LNCAP (cell line): ENCODE results near the gene PDE6A.

ENCODE experiments used
- TF ChIP-seq, protein P1 (sequence below): fragments of 450-650 bp; IDR thresholded peaks from 2 replicates; pipeline ENCODE4 v1.5.1; 2017; ENCODE audit warnings: mild to moderate bottlenecking

The PDE6A gene

DNA sequence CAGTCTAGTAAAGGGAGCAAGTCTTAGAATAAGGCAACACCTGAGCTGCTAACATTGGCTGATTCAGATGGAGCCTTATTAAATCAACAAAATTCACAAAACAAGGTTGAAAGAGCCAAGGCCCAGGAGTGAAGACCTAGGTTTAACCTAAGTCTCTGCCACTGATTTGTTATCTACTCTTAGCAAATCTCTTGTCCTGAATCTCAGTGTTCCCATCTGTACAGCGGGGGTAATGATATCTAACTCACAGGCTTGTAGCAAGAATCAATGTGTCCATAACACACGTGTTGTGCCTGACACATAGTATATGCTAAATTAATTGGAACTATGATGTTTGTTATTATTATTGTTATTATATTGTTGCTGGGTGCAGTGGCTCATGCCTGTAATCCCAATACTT, 61.0 kb downstream of the PDE6A start:
- TF ChIP-seq, protein P1, sequence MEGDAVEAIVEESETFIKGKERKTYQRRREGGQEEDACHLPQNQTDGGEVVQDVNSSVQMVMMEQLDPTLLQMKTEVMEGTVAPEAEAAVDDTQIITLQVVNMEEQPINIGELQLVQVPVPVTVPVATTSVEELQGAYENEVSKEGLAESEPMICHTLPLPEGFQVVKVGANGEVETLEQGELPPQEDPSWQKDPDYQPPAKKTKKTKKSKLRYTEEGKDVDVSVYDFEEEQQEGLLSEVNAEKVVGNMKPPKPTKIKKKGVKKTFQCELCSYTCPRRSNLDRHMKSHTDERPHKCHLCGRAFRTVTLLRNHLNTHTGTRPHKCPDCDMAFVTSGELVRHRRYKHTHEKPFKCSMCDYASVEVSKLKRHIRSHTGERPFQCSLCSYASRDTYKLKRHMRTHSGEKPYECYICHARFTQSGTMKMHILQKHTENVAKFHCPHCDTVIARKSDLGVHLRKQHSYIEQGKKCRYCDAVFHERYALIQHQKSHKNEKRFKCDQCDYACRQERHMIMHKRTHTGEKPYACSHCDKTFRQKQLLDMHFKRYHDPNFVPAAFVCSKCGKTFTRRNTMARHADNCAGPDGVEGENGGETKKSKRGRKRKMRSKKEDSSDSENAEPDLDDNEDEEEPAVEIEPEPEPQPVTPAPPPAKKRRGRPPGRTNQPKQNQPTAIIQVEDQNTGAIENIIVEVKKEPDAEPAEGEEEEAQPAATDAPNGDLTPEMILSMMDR = no peak

DNA sequence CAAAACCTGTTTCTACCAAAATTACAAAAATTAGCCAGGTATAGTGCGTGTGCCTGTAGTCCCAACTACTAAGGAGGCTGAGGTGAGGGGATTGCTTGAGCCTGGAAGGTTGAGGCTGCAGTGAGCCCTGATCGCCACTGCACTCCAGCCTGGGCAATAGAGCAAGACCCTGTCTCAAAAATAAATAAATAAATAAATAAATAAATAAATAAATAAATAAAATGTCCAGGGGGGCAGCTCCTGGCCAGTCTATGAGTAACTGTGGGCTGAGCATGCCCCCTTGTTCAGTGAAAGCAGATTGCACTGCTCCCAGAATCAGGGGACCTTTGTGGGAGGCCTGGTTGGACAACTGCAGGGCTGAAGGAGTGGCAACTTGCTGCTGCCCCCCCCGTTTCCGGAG, 62.7 kb downstream of the PDE6A start:
- TF ChIP-seq, protein P1 = no peak

DNA sequence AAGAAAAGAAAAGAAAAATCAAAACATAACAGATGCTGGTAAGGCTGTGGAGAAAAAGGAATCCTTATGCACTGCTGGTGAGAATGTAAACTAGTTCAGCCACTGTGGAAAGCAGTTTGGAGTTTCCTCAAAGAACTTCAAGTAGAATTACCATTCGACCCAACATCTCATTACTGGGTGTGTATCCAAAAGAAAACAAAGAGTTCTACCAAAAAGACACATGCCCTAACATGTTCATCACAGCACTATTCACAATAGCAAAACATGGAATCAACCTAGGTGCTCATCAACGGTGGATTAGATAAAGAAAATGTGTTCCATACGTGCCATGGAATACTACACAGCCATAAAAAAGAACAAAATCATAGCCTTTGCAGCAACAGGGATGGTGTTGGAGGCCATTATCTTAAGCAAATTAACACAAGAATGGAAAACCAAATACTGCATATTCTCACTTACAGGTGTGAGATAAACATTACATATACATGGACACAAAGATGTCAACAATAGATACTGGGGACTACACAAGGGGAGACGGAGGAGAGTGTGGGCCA, 63.4 kb downstream of the PDE6A start:
- TF ChIP-seq, protein P1 = no peak

DNA sequence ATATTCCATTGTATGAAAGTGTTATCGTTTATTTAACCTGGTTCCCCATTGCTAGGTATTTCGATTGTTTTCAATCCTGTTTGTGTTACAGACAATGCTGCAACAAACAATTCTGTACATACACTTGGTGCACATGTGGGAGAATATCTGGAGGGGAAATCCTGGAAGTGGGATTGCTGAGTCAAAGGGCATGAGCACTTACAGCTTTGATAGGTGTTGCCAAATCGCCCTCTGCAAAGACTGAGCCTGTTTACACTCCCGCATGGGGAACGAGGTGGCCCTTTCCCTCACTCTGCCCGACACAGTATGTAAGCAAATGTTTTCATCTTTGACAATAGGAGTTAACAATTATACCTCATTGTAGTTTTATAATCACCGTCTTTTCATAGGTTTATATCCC, 66.2 kb downstream of the PDE6A start:
- TF ChIP-seq, protein P1 = no peak

DNA sequence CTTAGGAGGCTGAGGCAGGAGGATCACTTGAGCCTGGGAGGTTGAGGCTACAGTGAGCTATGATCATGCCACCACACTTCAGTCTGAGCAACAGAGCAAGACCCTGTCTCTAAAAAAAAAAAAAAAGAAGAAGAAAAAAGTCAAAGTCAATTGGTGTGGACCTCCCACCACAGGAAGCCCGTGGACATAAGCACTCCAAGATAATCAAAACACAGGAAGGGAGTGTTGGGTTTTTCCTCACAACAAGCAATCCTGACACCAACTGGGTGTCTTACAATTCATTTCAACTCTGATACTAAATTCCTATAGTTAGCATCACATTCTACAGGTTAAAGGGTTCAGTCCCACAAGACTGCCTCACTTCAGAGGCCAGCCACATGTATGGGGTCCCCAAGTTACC, 70.7 kb downstream of the PDE6A start:
- TF ChIP-seq, protein P1 = no peak

GRCh38 chr5:149872351-149873040, 72.1 kb downstream of the PDE6A start:
- TF ChIP-seq, protein P1 = no peak

DNA sequence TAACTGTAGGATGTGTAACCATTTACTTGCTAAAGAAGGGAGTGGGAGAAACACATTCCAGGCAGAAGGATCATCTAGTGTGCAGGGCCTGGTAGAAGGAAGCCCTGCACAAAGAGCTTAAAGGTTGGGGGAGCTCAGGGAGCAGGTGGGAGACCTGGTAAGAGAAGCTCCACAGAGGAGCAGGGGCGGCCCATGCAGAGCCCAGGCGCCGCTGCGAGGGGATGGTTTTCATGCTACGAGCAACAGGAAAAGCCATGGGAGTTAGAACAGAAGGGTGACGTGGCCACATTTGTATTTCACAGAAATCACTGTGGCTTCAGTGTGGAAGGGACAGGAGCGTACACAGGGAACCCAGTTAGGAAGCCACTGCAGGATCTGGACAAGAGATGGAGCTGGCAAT, 73.1 kb downstream of the PDE6A start:
- TF ChIP-seq, protein P1 = no peak
